ENCODE data around the gene REV3L. TPM values are rescaled to one million over a fixed set of nuclear protein-coding genes. Genes with fewer than 3 reads are reported as not detected.

The REV3L gene
- total RNA-seq, 5 donors from 2014 or later (not counting 1 experiment from before 2014, with no cell fraction given), result 18.0 to 27.6 (median 22.1) TPM

- Mint-ChIP-seq H3K4me3 (no peak overlapping the region), H3K4me1 (peaks cover 0 to 3% (median 0%) of the 10 kb centered on the region in 3 donors), H3K9me3 (peaks cover 0 to 4% (median 0%) of the 10 kb centered on the region in 3 donors), H3K36me3 (peaks cover 73% of the 10 kb centered on the region), H3K27ac (no peak overlapping the region), H3K27me3 (no peaks in the 10 kb centered on the region)
- Histone ChIP-seq H3K27me3 (replicated peaks in 1 of 2; ENCODE audit: control insufficient read depth in 2 of 2, extremely low read depth in 1 of 2, insufficient read depth in 2 of 2, low read length in 1 of 2) (no peaks in the 10 kb centered on the region), H3K27ac (ENCODE audit: low read length) (no peak overlapping the region), H3K4me3 (ENCODE audit: control insufficient read depth in 1 of 2, extremely low read depth in 1 of 2, low read length in 1 of 2) (no peak overlapping the region), H3K4me1 (ENCODE audit: control insufficient read depth in 1 of 2, extremely low read depth in 1 of 2, insufficient read depth in 2 of 2, low read length in 2 of 2) (no peaks in the 10 kb centered on the region), H3K36me3 (ENCODE audit: control insufficient read depth in 2 of 2, extremely low read depth in 1 of 2, insufficient read depth in 1 of 2, low read length in 1 of 2) (peaks cover 0 to 16% of the 10 kb centered on the region in 2 donors), H3K9me3 (no peaks in the 10 kb centered on the region)
- POLR2A ChIA-PET, result no interaction called here
- DNase-seq (no peak), ATAC-seq (replicated peaks in 1 of 4) (no peak)
- no CpG with 5 or more reads among the region's 1 CpG for WGBS (ENCODE audit: insufficient coverage)
- CTCF ChIA-PET, result no interaction called here
These were observed 200.5 kb downstream of the REV3L start for GRCh38 chr6:111282515-111282914.

GRCh38 chr6:111280445-111280955 lies 202.5 kb downstream of the REV3L start:
- Histone ChIP-seq H3K4me1 (ENCODE audit: control insufficient read depth in 1 of 2, extremely low read depth in 1 of 2, insufficient read depth in 2 of 2, low read length in 2 of 2) (no peaks in the 10 kb centered on the region), H3K9me3 (peaks cover 10% of the 10 kb centered on the region), H3K27ac (ENCODE audit: low read length) (no peak overlapping the region), H3K36me3 (ENCODE audit: control insufficient read depth in 2 of 2, extremely low read depth in 1 of 2, insufficient read depth in 1 of 2, low read length in 1 of 2) (peaks cover 8 to 31% of the 10 kb centered on the region in 2 donors), H3K27me3 (replicated peaks in 1 of 2; ENCODE audit: control insufficient read depth in 2 of 2, extremely low read depth in 1 of 2, insufficient read depth in 2 of 2, low read length in 1 of 2) (no peaks in the 10 kb centered on the region), H3K4me3 (ENCODE audit: control insufficient read depth in 1 of 2, extremely low read depth in 1 of 2, low read length in 1 of 2) (no peak overlapping the region)
- ChIA-PET CTCF (interaction anchor here in 1 of 2 donors (0.6 kb wide), 1 partner anchor 322 kb away, joined by 3 read pairs; no protein-coding TSS in a partner anchor), POLR2A (no interaction called here)
- no peak for ATAC-seq (replicated peaks in 1 of 4)
- Mint-ChIP-seq H3K4me3 (no peak overlapping the region), H3K27ac (no peak overlapping the region), H3K9me3 (peaks cover 4 to 11% (median 5%) of the 10 kb centered on the region in 3 donors), H3K4me1 (peaks cover 0 to 6% (median 0%) of the 10 kb centered on the region in 3 donors), H3K36me3 (peaks cover 81% of the 10 kb centered on the region), H3K27me3 (no peaks in the 10 kb centered on the region)
- WGBS (ENCODE audit: insufficient coverage), result no CpG with 5 or more reads among the region's 4 CpGs
- no peak for DNase-seq

GRCh38 chr6:111278731-111279130 lies 204.3 kb downstream of the REV3L start:
- DNase-seq (no peak), ATAC-seq (replicated peaks in 1 of 4) (no peak)
- Mint-ChIP-seq H3K9me3 (peaks cover 11 to 24% (median 14%) of the 10 kb centered on the region in 3 donors), H3K4me1 (peaks cover 0 to 6% (median 0%) of the 10 kb centered on the region in 3 donors), H3K27ac (no peak overlapping the region), H3K27me3 (no peaks in the 10 kb centered on the region), H3K4me3 (no peak overlapping the region), H3K36me3 (peaks cover 86% of the 10 kb centered on the region)
- Histone ChIP-seq H3K36me3 (ENCODE audit: control insufficient read depth in 2 of 2, extremely low read depth in 1 of 2, insufficient read depth in 1 of 2, low read length in 1 of 2) (peaks cover 8 to 37% of the 10 kb centered on the region in 2 donors), H3K4me3 (ENCODE audit: control insufficient read depth in 1 of 2, extremely low read depth in 1 of 2, low read length in 1 of 2) (no peak overlapping the region), H3K4me1 (ENCODE audit: control insufficient read depth in 1 of 2, extremely low read depth in 1 of 2, insufficient read depth in 2 of 2, low read length in 2 of 2) (no peaks in the 10 kb centered on the region), H3K27ac (ENCODE audit: low read length) (no peak overlapping the region), H3K9me3 (peaks cover 10% of the 10 kb centered on the region), H3K27me3 (replicated peaks in 1 of 2; ENCODE audit: control insufficient read depth in 2 of 2, extremely low read depth in 1 of 2, insufficient read depth in 2 of 2, low read length in 1 of 2) (no peaks in the 10 kb centered on the region)
- WGBS (ENCODE audit: insufficient coverage), result 100% methylated on average over 1 of the region's 2 CpGs
- CTCF ChIA-PET, result interaction anchor here in 1 of 2 donors (0.6 kb wide), 2 partner anchors 432 to 890 kb away, joined by 3 to 4 read pairs; no protein-coding TSS in a partner anchor
- POLR2A ChIA-PET, result no interaction called here

GRCh38 chr6:111277819-111278218 lies 205.2 kb downstream of the REV3L start:
- no peaks in the 10 kb centered on the region for H3K4me1 ChIP-seq (ENCODE audit: control insufficient read depth in 1 of 2, extremely low read depth in 1 of 2, insufficient read depth in 2 of 2, low read length in 2 of 2)

GRCh38 chr6:111276736-111277135 lies 206.3 kb downstream of the REV3L start:
- H3K27me3 Mint-ChIP-seq, result no peaks in the 10 kb centered on the region
- ATAC-seq (replicated peaks in 1 of 4), result no peak
- Histone ChIP-seq H3K27me3 (replicated peaks in 1 of 2; ENCODE audit: control insufficient read depth in 2 of 2, extremely low read depth in 1 of 2, insufficient read depth in 2 of 2, low read length in 1 of 2) (no peaks in the 10 kb centered on the region), H3K4me3 (ENCODE audit: control insufficient read depth in 1 of 2, extremely low read depth in 1 of 2, low read length in 1 of 2) (no peak overlapping the region), H3K4me1 (ENCODE audit: control insufficient read depth in 1 of 2, extremely low read depth in 1 of 2, insufficient read depth in 2 of 2, low read length in 2 of 2) (no peaks in the 10 kb centered on the region), H3K36me3 (ENCODE audit: control insufficient read depth in 2 of 2, extremely low read depth in 1 of 2, insufficient read depth in 1 of 2, low read length in 1 of 2) (peaks cover 8 to 37% of the 10 kb centered on the region in 2 donors), H3K9me3 (peaks cover 10% of the 10 kb centered on the region), H3K27ac (ENCODE audit: low read length) (no peak overlapping the region)
- H3K4me1 Mint-ChIP-seq, result peaks cover 0 to 6% (median 0%) of the 10 kb centered on the region in 3 donors
- ChIA-PET POLR2A (interaction anchor here in 1 of 2 donors (0.6 kb wide), 1 partner anchor 206 kb away, joined by 5 read pairs; the partner anchor contains the start of gene REV3L), CTCF (no interaction called here)
- 80% methylated on average over 3 of the region's 3 CpGs for WGBS (ENCODE audit: insufficient coverage)
- peaks cover 11 to 30% (median 19%) of the 10 kb centered on the region in 3 donors for H3K9me3 Mint-ChIP-seq
- DNase-seq, result no peak
- H3K4me3 Mint-ChIP-seq, result no peak overlapping the region
- peaks cover 80% of the 10 kb centered on the region for H3K36me3 Mint-ChIP-seq
- H3K27ac Mint-ChIP-seq, result no peak overlapping the region

More at GRCh38 chr6:111277819-111278218, 205.2 kb downstream of the REV3L start:
- H3K27me3 Mint-ChIP-seq, result no peaks in the 10 kb centered on the region
- peaks cover 10% of the 10 kb centered on the region for H3K9me3 ChIP-seq
- H3K36me3 ChIP-seq (ENCODE audit: control insufficient read depth in 2 of 2, extremely low read depth in 1 of 2, insufficient read depth in 1 of 2, low read length in 1 of 2), result peaks cover 8 to 37% of the 10 kb centered on the region in 2 donors
- H3K27ac ChIP-seq (ENCODE audit: low read length), result no peak overlapping the region
- H3K27ac Mint-ChIP-seq, result no peak overlapping the region
- POLR2A ChIA-PET, result no interaction called here
- no peak for ATAC-seq (replicated peaks in 1 of 4)
- CTCF ChIA-PET, result no interaction called here
- H3K36me3 Mint-ChIP-seq, result peaks cover 89% of the 10 kb centered on the region
- H3K27me3 ChIP-seq (replicated peaks in 1 of 2; ENCODE audit: control insufficient read depth in 2 of 2, extremely low read depth in 1 of 2, insufficient read depth in 2 of 2, low read length in 1 of 2), result no peaks in the 10 kb centered on the region
- WGBS (ENCODE audit: insufficient coverage), result 90% methylated on average over 1 of the region's 1 CpG
- no peak overlapping the region for H3K4me3 ChIP-seq (ENCODE audit: control insufficient read depth in 1 of 2, extremely low read depth in 1 of 2, low read length in 1 of 2)
- DNase-seq, result no peak
- peaks cover 11 to 30% (median 19%) of the 10 kb centered on the region in 3 donors for H3K9me3 Mint-ChIP-seq
- H3K4me3 Mint-ChIP-seq, result no peak overlapping the region
- H3K4me1 Mint-ChIP-seq, result peaks cover 0 to 6% (median 0%) of the 10 kb centered on the region in 3 donors

GRCh38 chr6:111276335-111276734 lies 206.7 kb downstream of the REV3L start:
- H3K27ac Mint-ChIP-seq, result no peak overlapping the region
- DNase-seq, result no peak
- H3K4me1 Mint-ChIP-seq, result peaks cover 0 to 6% (median 0%) of the 10 kb centered on the region in 3 donors
- no peak for ATAC-seq (replicated peaks in 1 of 4)
- 83% methylated on average over 1 of the region's 2 CpGs for WGBS (ENCODE audit: insufficient coverage)
- H3K4me1 ChIP-seq (ENCODE audit: control insufficient read depth in 1 of 2, extremely low read depth in 1 of 2, insufficient read depth in 2 of 2, low read length in 2 of 2), result no peaks in the 10 kb centered on the region
- no peaks in the 10 kb centered on the region for H3K27me3 ChIP-seq (replicated peaks in 1 of 2; ENCODE audit: control insufficient read depth in 2 of 2, extremely low read depth in 1 of 2, insufficient read depth in 2 of 2, low read length in 1 of 2)
- no peaks in the 10 kb centered on the region for H3K27me3 Mint-ChIP-seq
- no peak overlapping the region for H3K27ac ChIP-seq (ENCODE audit: low read length)
- peaks cover 11 to 30% (median 19%) of the 10 kb centered on the region in 3 donors for H3K9me3 Mint-ChIP-seq
- H3K36me3 ChIP-seq (ENCODE audit: control insufficient read depth in 2 of 2, extremely low read depth in 1 of 2, insufficient read depth in 1 of 2, low read length in 1 of 2), result peaks cover 8 to 37% of the 10 kb centered on the region in 2 donors
- H3K9me3 ChIP-seq, result peaks cover 10% of the 10 kb centered on the region
- POLR2A ChIA-PET, result interaction anchor here in 1 of 2 donors (0.6 kb wide), 1 partner anchor 11 kb away, joined by 3 read pairs; no protein-coding TSS in a partner anchor
- no peak overlapping the region for H3K4me3 ChIP-seq (ENCODE audit: control insufficient read depth in 1 of 2, extremely low read depth in 1 of 2, low read length in 1 of 2)
- no peak overlapping the region for H3K4me3 Mint-ChIP-seq
- CTCF ChIA-PET, result interaction anchor here in 1 of 2 donors (1.0 kb wide), 1 partner anchor 49 kb away, joined by 5 read pairs; no protein-coding TSS in a partner anchor
- peaks cover 78% of the 10 kb centered on the region for H3K36me3 Mint-ChIP-seq

Measured in T-cell (primary cell).